HFFc6 (cell line): ENCODE measurements around the gene MCTP1. TPM values are rescaled to one million over a fixed set of nuclear protein-coding genes. Genes with fewer than 3 reads are reported as not detected.

Experiments used
- DNase-seq: peaks from one replicate; pipeline ENCODE4 v3.0.0-alpha.2; 2018
- H3K27ac Mint-ChIP-seq: 2 replicates; pipeline ENCODE4 v1.8.0; 2020; ENCODE audit warnings: mild to moderate bottlenecking, mixed read lengths
- H3K27me3 Mint-ChIP-seq: 2 replicates; pipeline ENCODE4 v1.8.0; 2021; ENCODE audit warnings: mild to moderate bottlenecking, moderate library complexity, mixed read lengths; ENCODE audit not compliant: insufficient read depth
- H3K36me3 Mint-ChIP-seq: 2 replicates; pipeline ENCODE4 v1.8.0; 2021; ENCODE audit warnings: low read depth, mixed read lengths
- H3K4me1 Mint-ChIP-seq: 2 replicates; pipeline ENCODE4 v1.8.0; 2020; ENCODE audit warnings: low read depth, mixed read lengths
- H3K4me3 Mint-ChIP-seq: 2 replicates; pipeline ENCODE4 v1.8.0; 2020; ENCODE audit warnings: mild to moderate bottlenecking, moderate library complexity, mixed read lengths
- H3K9me3 Mint-ChIP-seq: 2 replicates; pipeline ENCODE4 v1.8.0; 2020; ENCODE audit warnings: mild to moderate bottlenecking, mixed read lengths
- CTCF ChIP-seq: fragments of 200-600 bp; sonication (generic); IDR thresholded peaks from 2 replicates; pipeline ENCODE4 v1.5.0; 2021; ENCODE audit warnings: antibody characterized with exemption, mild to moderate bottlenecking
- total RNA-seq, 6 experiments: library from RNA; stranded (reverse); fragmentation: NEBNext Ultra II Directional; extraction: Animal tissue kit (Norgen Biotek cat#: 25700); gene quantifications; 2 replicates in 1 of 6; 3 replicates in 5 of 6; pipeline ENCODE4 v1.2.3, GENCODE V29; 2021

MCTP1 gene
- total RNA-seq, 6 experiments from 2014 or later: 1.0 to 5.2 (median 3.9) TPM

- DNase-seq: no peak
- Mint-ChIP-seq H3K9me3 (no peaks in the 10 kb centered on the region), H3K27me3 (peaks cover 5% of the 10 kb centered on the region; the same call in 1 of the 2 replicates), H3K4me3 (no peak overlapping the region), H3K27ac (no peak overlapping the region), H3K4me1 (no peaks in the 10 kb centered on the region), H3K36me3 (no peaks in the 10 kb centered on the region)
- TF ChIP-seq CTCF: no peak
These were observed 473.6 kb downstream of the MCTP1 start for GRCh38 chr5:94811331-94811730.

DNA sequence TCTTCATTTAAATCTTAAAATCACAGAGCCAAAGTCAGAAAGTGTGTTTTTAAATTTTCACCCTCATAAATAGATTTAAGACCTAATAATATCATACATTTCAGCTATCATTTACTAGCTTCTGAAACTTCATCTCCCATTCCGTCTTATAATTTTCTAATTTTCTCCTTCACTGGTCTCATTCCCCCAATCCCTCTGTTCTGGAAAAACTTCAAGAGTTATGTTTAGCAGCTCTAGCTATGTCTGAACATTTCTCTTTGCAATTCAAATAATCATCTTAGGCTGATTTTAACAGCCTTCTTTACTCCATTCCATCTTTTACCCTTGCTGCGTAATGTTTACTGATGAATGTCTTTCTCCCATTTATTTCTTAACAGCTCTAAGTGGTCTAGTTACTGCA lies 474.0 kb downstream of the MCTP1 start:
- TF ChIP-seq CTCF: no peak
- Mint-ChIP-seq H3K4me1 (no peaks in the 10 kb centered on the region), H3K4me3 (no peak overlapping the region), H3K27ac (no peak overlapping the region), H3K36me3 (no peaks in the 10 kb centered on the region), H3K27me3 (peaks cover 5% of the 10 kb centered on the region; the same call in 1 of the 2 replicates), H3K9me3 (no peaks in the 10 kb centered on the region)
- DNase-seq: no peak

DNA sequence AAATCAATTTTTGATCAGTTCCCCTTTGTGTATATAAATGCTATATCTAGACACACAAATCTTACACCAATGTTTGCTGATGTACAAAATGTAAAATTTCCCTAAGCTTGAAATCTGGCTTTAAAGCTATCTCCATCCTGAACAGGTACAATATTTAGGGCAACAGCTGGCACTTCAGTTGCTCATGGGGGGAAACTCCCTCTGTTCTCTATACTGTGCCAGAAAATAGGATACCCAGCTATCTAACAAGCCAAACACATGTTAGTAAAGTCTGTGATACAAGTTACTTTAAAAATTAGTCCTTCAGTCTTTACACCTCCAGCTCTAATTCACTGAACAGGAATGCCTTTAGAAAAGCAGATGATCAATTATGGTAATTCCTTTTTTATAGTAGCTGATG lies 474.6 kb downstream of the MCTP1 start:
- no peak for TF ChIP-seq CTCF
- no peaks in the 10 kb centered on the region for H3K4me1 Mint-ChIP-seq
- no peak overlapping the region for H3K27ac Mint-ChIP-seq
- H3K9me3 Mint-ChIP-seq: no peaks in the 10 kb centered on the region
- no peaks in the 10 kb centered on the region for H3K36me3 Mint-ChIP-seq
- no peak for DNase-seq
- H3K27me3 Mint-ChIP-seq: peaks cover 5% of the 10 kb centered on the region; the same call in 1 of the 2 replicates
- H3K4me3 Mint-ChIP-seq: no peak overlapping the region

- no peaks in the 10 kb centered on the region for H3K9me3 Mint-ChIP-seq
- TF ChIP-seq CTCF: no peak
- DNase-seq: no peak
- no peak overlapping the region for H3K4me3 Mint-ChIP-seq
- H3K27me3 Mint-ChIP-seq: peaks cover 9% of the 10 kb centered on the region; the same call in 1 of the 2 replicates
- H3K27ac Mint-ChIP-seq: no peak overlapping the region
- no peaks in the 10 kb centered on the region for H3K36me3 Mint-ChIP-seq
- no peaks in the 10 kb centered on the region for H3K4me1 Mint-ChIP-seq
These were observed 476.4 kb downstream of the MCTP1 start for GRCh38 chr5:94808497-94808896.

DNA sequence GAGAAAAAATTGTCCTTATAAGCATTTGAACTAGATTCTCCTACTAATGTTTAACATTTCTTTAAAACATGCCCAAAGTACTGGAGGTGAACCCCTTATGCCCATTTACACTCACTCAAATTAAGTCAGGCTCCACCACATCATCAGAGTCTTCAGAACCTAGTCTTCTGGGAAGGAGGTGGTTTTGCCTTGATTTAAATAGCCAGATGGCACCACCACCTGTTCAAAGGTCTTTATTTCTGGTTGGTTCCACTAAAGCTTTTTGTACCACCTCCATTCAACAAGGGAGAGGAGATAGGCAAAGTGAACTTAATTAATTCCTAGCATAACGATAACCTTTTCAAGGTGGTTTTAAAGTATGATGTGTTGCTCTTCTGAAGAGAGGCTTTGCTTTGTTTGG lies 476.9 kb downstream of the MCTP1 start:
- Mint-ChIP-seq H3K4me3 (no peak overlapping the region), H3K4me1 (no peaks in the 10 kb centered on the region), H3K9me3 (no peaks in the 10 kb centered on the region), H3K27ac (no peak overlapping the region), H3K27me3 (peaks cover 9% of the 10 kb centered on the region; the same call in 1 of the 2 replicates), H3K36me3 (no peaks in the 10 kb centered on the region)
- no peak for TF ChIP-seq CTCF
- DNase-seq: no peak

GRCh38 chr5:94802450-94802849 lies 482.4 kb downstream of the MCTP1 start:
- H3K27me3 Mint-ChIP-seq: peaks cover 4% of the 10 kb centered on the region; the same call in 1 of the 2 replicates

More at GRCh38 chr5:94802450-94802849, 482.4 kb downstream of the MCTP1 start:
- no peak for DNase-seq
- Mint-ChIP-seq H3K36me3 (no peaks in the 10 kb centered on the region), H3K9me3 (no peaks in the 10 kb centered on the region), H3K27ac (no peak overlapping the region), H3K4me3 (no peak overlapping the region), H3K4me1 (no peaks in the 10 kb centered on the region)
- TF ChIP-seq CTCF: no peak
